Measurements from ENCODE around the gene FNIP1.
"Not testable (repeated sequence)": the region's sequence is repeated elsewhere in the genome, so short reads cannot be mapped to it uniquely, and the experiment has no call there.

The FNIP1 gene

DNA sequence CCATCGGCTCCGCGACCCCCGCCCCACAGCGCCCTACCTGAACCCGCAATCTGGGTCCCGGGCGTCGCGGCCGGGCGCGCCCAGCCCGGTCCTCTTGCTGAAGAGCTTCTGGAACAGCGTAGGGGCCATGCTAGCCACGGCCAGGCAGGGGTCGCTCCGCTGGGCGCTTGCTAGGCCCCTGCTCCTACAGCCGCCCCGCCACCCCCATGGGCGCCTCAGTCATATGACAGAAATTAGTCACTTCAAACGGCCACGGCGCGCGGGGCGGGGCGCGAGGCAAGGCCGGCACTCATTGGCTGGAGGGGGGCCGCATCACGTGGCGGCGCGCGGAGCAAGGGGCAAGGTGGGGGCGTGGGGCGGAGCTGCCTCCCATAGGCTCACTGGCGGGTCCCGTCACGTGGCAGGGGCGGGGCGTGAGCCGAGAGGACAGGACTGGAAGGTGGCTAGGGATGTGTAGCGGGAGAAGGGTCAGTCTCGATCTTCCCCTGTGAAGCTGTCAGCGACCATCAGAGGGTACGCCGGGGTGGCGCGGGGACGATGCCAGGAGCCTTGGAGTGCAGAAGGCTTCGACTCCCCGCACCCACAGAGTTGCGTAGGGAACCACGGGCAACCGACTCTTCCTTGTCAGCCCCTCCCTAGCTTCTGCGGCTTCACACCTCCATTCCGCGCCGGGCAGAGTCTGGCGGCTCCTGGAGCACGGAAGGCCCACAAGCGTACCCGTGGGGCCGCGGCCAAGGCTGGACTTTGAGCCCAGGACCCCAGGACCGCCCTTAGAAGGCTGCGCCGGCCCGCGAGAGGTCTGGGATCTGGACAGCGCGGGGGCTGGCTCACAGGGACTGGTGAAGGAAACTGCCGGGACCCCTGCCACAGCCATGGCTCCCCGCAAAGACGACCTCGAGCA, at the start of gene FNIP1:
Gene FNIP1, minus strand, starts transcription at position 225 of the 901 bp plus-strand sequence. Its CDS starts 96 bp downstream, at position 129.
- DNase-seq (ENCODE audit: low read depth) = peak; percentile 78

DNA sequence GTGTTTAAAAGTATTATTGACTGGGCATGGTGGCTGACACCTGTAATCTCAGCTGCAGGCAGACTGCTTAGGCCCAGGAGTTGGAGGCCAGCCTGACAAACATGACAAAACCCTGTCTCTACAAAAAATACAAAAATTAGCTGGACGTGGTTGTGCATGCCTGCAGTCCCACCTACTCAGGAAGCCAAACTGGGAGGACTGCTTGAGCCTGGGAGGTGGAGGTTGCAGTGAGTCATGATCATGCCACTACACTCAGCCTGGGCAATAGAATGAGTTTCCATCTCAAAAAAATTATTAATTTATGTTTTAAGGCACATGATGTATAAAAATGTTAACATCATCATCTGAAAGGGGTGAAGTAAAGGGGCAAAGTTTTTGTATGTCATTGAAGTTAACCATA, 49.7 kb upstream of the FNIP1 start:
- no peak for DNase-seq (ENCODE audit: low read depth)

DNA sequence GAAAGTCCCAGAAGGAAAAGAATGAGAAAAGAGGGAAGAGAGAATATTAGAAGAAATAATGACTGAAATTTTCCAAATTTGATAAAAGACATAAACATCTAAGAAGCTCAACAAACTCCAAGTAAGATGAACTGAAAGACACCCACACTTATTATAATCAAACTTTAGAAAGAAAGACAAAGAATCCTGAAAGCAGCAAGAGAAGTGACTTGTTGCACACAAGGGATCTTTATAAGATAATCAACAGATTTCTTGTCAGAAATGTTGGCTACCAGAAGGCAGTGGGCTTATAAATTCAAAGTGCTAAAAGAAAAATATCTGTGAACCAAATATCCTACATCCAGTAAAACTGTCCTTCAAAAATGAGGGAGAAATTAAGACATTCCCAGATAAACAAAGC, 49.0 kb upstream of the FNIP1 start:
- no peak for DNase-seq (ENCODE audit: low read depth)

DNA sequence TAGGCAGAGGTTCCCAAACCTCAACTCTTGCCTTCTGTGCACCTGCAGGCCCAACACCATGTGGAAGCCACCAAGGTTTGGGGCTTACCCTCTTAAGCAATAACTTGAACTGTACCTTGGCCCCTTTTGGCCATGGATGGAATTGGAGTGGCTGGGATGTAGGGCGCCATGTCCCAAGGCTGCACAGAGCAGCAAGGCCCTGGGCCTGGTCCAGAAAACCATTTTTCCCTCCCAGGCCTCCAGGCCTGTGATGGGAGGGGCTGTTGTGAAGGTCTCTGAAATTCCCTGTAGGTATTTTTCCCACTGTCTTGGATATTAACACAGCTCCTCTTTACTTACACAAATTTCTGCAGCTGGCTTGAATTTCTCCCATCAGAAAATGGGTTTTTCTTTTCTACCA, 46.2 kb upstream of the FNIP1 start:
- DNase-seq (ENCODE audit: low read depth) = not testable (repeated sequence)

DNA sequence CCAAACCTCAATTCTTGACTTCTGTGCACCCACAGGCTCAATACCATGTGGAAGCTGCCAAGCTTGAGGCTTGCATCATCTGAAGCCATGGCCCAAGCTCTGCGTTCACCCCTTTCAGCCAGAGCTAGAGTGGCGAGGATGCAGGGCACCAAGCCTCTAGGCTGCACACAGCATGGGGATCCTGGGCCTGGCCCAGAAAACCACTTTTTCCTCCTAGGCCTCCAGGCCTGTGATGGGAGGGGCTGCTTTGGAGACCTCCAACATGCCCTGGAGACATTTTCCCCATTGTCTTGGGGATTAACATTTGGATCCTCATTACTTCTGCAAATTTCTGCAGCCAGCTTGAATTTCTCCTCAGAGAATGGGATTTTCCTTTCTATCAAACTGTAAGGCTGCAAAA, 35.9 kb upstream of the FNIP1 start:
- DNase-seq (ENCODE audit: low read depth) = not testable (repeated sequence)

DNA sequence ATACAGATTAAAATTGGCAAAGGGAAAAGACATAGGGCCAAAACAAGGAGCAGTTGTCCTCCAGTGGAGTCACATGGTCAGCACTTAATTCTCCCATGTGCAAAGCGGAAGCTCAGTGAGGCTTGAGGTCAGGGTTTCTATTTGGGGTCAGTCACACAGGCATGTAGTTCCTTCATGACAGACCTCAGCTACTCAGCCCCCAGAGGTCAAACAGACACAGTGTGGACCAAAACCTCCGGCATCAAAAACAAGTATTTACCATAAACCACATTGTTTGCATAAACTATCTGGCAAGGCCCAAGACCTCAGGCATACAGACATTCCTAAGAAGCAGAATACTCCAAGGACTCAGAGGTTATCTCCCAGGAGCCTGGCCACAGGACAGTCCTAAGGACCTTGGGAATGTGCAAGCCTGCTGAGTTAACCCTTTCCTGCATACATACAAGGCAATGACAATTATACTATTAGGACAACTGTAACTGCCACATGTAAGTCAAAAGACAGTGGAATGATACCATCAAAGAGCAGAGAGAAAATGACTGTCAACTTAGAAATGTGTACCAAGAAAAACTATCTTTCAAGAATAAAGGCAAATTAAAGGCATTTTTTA, 28.7 kb upstream of the FNIP1 start:
- DNase-seq (ENCODE audit: low read depth) = no peak

DNA sequence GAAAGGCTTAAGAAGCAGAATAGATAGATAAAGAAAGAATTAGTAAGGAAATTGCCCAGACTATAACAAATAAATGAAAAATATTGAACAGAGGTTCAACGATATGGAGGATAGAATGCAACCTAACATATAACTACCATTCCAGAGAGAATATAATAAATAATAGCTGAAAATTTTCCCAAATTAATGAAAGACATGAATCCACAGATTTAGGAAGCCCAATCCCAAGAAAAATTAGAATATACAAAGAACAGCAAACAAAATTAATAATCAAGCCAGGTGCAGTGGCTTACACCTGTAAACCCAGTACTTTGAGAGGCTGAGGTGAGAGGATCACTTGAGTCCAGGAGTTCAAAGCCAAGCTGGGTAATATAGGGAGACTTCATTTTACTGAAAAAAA, 27.8 kb upstream of the FNIP1 start:
- no peak for DNase-seq (ENCODE audit: low read depth)

DNA sequence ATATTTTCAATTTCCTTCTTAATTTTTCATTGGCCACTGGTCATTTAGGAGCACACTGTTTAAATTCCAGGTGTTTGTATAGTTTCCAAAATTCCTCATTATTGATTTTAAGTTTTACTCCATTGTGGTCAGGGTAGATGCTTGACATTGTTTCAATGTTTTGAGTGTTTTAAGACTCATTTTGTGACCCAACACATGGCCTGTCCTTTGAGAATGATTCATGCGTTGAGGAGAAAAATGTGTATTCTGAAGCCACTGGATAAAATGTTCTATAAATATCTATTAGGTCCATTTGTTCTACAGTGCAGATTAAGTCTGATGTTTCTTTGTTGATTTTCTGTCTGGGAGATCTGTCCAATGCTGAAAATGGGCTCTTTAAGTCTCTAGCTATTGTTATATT, 24.4 kb upstream of the FNIP1 start:
- DNase-seq (ENCODE audit: low read depth) = no peak

DNA sequence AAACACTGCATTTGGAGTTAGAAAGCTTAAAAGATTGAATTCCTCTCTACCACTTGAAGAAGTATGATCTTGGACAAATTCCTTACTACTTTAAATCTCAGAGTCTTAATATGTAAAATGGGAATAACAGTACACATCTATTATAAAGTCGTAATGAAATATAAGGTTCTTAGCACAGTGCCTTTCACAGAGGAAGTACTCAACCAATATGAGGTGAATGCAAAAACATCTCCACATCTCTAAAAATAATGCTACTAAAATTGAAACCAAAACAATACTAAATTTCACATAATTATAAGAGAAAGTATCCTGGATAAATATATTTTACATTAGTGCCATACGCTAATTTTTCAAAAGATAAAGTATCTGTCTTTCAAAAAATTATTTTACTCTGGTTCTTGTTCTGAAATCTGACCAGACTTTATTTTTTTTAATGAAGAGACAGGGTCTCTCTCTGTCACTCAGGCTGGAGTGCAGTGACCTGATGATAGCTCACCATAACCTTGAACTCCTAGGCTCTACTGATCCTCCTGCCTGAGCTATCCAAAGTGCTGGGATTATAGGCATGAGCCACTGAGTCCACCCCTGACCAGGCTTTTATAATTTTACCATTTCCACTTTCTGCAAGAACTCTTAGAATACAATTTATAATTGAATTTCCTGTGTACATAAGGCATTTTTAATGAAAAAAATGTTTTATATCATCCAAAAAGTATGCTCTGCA, 21.3 kb upstream of the FNIP1 start:
- DNase-seq (ENCODE audit: low read depth) = no peak

DNA sequence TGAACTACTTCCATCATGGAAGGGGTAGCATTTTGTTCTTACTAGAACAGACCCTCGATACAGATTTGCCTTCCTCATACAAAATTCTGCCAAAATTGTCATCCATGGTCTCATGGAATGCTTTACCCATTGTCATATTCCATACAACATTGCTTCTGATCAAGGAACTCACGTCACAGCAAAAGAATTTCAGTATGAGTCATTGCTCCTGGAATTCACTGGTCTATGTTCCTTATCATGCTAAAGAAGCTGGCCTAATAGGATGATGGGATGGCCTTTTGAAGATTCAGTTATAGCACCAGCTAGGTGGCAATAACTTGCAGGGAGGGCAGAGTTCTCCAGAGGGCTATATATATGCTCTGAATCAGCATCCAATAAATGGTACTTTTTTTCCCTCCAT, 18.2 kb upstream of the FNIP1 start:
- DNase-seq (ENCODE audit: low read depth) = peak; percentile 93

DNA sequence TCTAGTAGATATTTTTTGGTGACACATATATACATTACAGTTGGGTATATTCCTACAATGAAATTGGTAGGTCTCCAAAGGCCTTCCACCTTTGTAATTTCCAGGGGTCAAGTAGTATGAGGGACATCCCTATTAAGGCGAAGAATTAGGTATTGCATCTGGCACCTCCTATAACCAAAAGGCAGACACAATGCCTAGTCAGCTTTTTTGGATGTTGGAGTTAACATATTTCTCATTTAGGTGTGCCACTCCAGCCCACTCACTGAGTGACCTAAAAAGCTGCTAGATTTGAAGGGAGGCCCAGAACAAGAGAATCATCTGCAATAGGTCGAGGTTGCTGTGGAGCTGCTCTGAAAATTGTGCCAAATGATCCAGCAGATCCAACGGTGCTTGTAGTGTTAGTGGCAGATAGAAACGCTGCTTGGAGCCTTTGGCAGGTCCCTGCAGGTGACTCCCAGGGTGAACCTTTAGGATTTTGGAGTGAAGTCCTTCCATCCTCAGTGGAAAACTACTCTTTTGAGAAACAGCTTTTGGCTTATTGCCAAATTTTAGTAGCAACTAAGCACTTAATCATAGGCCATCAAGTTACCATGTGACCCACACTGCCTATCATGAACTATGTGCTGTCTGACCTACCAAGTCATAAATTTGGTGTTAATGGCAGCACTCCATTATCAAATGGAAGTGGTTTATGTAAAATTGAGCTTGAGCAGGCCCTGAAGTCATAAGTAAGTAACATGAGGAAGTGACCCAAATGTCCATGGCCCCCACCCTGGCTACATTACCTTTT, 15.7 kb upstream of the FNIP1 start:
- DNase-seq (ENCODE audit: low read depth) = no peak

DNA sequence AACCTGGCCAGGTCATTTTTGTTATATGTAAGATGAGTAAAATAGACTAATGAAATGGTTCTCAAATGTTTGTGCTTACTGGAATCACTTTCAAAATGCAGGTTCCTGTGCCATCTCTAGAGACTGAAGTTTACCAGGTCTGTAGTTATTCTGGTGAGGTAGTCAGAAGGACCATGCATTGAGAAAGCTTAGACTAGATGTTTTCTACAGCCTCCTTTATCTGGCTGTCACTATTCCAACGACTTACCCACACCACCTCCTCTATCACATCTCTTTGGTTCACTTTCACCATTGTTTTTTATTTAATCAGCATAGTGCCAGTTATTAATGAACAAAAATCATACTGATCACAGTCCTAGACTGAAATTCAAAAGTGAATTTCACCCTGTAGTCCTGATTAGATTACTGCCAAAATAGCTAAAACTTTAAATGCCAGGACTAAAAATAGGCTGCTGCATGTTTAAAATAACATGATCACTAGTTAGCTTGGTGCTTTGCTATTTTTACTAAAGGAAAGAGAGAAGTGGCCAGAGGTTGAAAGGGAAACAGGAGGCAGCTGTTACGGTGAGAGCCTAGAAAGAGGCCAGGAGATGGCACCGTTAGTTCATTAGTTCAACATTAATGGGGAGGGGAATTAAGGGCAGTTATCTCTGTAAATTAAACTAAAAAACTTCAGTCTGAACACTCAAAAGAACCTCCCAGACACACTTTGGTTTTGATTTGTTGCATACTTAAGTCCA, 13.9 kb upstream of the FNIP1 start:
- DNase-seq (ENCODE audit: low read depth) = no peak

DNA sequence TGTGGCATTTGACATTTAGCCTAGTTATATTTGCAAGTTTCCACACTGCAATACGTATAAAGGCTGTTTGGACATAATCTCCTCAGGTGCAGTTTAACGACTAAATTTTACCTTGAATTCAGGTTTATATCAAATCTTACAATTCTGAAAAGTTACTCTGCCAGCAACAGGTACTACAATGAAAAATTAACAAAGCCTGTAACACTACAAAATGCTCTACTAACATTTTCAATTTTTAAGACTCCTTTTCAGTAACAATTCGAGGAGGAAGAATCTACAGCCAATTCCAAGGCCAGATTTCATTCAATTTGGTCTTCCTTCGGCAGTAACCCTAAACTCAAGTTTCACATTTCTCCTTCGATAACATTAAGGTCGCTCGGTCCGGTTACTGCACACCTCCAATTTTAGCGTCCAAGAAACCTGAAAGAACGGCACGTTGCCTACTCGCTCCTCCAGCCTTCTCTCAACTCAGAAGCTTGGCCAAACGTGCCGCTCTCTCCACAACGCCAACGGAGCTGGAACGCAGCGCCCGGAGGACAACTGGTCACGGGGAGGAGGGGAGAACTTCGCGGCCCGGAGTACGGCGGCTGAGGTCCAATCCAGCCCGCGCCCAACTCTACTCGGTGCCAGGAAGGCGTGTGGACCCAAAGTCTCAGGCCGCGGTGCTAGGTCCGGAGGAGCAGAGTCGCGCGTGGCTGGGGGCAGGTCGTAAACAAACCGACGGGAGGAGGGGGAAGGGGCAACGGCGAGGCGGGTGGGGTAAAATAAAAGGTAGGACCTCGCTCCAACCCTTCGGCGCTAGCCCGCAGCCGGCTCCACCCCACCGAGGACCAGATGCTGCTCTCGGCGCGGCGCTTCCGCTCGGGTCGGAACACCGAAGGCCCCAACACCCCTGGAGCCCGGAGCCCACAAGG, 681 bp downstream of the FNIP1 start:
- DNase-seq (ENCODE audit: low read depth) = no peak

DNA sequence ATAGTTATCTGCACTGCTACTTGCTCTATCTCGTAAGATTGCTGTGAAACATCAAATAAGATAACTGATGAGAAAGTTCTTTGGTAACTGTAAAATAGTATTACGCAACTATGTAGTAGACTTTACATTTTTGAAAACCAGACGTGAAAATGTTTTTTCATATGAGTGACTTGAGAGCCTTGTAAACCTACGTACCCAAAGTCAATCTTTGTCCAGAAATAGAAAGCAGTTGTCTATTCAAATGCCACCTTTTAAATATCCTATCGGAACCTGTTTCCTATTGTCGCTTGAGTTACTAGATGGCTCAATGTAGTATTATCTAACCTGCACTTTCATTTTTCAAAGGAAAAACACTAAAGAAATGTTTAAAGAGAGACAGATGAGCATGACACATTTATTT, 1.6 kb downstream of the FNIP1 start:
- DNase-seq (ENCODE audit: low read depth) = no peak

DNA sequence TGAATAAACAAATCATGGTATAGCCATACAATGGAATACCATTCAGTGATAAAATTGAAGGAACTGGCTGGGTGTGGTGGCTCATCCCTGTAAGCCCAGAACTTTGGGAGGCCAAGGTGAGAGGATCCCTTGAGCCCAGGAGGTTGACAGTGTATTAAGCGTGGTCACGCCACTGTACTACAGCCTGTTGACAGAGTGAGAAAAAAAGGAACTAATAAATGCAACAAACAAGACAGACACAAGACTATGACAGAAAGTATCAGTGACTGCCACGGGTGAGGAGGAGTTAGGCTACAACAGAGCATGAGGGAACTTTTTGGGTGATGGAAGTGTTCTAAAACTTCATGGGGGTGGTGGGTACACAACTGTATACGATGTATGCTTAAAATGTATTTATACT, 2.2 kb downstream of the FNIP1 start:
- no peak for DNase-seq (ENCODE audit: low read depth)

DNA sequence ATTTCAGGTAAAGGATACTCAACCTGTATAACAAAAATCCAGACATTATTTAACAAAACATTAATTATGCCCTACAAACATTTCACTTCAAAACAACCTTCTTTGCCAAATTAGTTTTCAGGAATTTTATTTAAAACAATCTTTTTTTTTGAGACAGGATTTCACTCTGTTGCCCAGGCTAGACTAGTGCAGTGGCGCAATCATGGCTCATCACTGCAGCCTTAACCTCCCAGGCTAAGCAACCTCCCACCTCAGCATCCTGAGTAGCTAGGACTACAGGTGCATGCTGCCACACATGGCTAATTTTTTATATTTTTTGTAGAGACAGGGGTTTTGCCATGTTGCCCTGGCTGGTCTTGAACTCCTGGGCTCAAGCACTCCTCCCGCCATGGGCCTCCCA, 3.9 kb downstream of the FNIP1 start:
- DNase-seq (ENCODE audit: low read depth) = no peak

DNA sequence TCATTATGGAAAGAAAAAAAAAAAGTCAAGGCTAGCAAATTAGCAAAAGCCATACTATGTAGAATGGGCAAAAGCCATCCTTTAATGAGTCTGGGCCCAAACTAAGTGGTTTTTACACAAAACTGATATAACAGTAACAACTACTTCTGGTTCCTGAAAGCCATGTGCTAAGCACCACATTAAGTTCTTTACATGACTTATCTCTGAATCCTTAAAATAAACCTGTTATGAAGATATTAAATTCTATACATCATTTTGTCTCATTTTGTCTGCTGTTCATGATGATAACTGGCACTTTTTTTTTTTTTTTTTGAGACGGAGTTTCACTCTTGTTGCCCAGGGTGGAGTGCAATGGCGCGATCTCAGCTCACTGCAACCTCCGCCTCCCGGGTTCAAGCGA, 5.0 kb downstream of the FNIP1 start:
- no peak for DNase-seq (ENCODE audit: low read depth)

DNA sequence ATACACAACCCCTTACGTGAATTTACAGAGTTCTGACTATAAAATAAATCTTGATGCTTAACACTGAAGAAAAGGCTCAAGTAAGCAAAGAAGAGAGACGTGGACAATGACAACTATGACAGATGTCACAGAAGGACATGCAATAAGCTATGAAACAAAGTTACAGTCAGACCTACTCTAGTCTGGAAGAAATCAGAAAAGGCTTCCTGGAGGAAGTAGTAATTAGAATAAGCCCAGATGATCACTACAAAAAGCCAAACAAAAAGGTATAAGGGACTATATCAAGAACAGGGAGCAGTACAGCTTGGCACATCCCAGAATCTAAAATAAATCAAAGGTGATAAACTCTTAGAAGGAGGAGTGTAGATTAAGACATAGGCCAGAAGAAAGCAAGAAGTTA, 6.3 kb downstream of the FNIP1 start:
- no peak for DNase-seq (ENCODE audit: low read depth)

DNA sequence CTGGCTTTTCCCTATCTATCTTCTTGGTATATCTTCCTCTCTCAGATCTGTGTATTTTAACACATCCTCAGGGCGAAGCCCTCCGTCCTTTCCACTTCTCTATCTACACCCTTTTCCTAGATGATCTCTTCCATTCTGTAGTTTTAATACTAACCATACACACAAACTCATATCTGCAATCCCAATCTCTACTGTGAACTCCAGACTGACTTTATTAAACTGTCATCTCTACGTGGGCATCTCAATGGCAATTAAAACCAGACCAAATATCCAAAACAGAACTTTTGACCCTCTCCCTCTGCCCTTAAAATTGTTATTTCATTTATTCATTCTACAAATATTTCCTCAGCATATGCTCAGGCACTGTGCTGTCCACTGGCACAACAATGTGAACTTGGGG, 7.1 kb downstream of the FNIP1 start:
- DNase-seq (ENCODE audit: low read depth) = no peak

DNA sequence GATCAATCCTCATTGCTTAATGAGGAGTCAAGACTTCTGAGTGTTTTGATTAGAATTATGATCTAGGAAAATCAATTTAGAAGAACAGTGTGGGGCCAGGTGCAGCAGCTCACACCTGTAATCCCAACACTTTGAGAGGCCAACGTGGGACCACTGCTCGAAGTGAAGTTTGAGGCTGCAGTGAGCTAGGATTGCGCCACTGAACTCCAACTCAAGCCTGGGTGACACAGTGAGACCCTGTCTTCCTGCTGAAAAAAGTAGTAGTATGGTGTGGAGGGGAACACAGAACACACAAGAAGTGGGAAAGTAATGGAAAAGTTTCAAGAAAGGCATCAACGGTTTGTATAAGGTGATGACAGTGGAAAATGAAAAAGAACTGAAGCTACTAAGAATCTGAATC, 9.1 kb downstream of the FNIP1 start:
- DNase-seq (ENCODE audit: low read depth) = no peak

Data from HS-5 (cell line).